Keratinocyte (primary cell): Measurements from ENCODE around the gene MAB21L2. TPM values are rescaled to one million over a fixed set of nuclear protein-coding genes. Genes with fewer than 3 reads are reported as not detected.

Source experiments
- DNase-seq: peaks from one replicate; pipeline ENCODE4 v3.0.0-alpha.2; 2011; ENCODE audit warnings: low read depth, missing footprints, low spot score
- FAIRE-seq: peaks from 2 replicates; lab custom pipeline; 2011; peaks lifted over from hg19 to GRCh38; lab: Jason Lieb, UNC
- H2AFZ ChIP-seq: 2 replicates; pipeline ENCODE4 v1.6.0; 2012; ENCODE audit warnings: low read length, control low read depth, inconsistent platforms; ENCODE audit not compliant: control insufficient read depth
- H3K27ac ChIP-seq: 2 replicates; pipeline ENCODE4 v1.5.1; 2011; ENCODE audit warnings: low read length; ENCODE audit not compliant: control insufficient read depth, insufficient read depth
- H3K27me3 ChIP-seq: 3 replicates; pipeline ENCODE4 v1.6.0; 2011; ENCODE audit warnings: low read length; ENCODE audit not compliant: control insufficient read depth, insufficient read depth; ENCODE audit errors: extremely low read depth
- H3K36me3 ChIP-seq, 2 experiments: 2 replicates in 1 of 2; 3 replicates in 1 of 2; pipeline ENCODE4 v1.5.1; 2011; ENCODE audit warnings: low read length in 2 of 2, mild to moderate bottlenecking in 1 of 2; ENCODE audit not compliant: control insufficient read depth in 2 of 2, insufficient read depth in 2 of 2; ENCODE audit errors: extremely low read depth in 1 of 2
- H3K4me1 ChIP-seq: 3 replicates; pipeline ENCODE4 v1.5.1; 2011; ENCODE audit warnings: low read length; ENCODE audit not compliant: control insufficient read depth, insufficient read depth; ENCODE audit errors: extremely low read depth
- H3K4me2 ChIP-seq: 3 replicates; pipeline ENCODE4 v1.6.0; 2011; ENCODE audit warnings: low read depth, low read length; ENCODE audit not compliant: control insufficient read depth, insufficient read depth; ENCODE audit errors: extremely low read depth
- H3K4me3 ChIP-seq, 3 experiments: fragments of 200-600 bp in 1 of 3; sonication (generic) in 1 of 3; 2 replicates in 2 of 3; 3 replicates in 1 of 3; pipeline ENCODE4 v1.5.1; 2011 to 2016; ENCODE audit warnings: low read length in 3 of 3, mild to moderate bottlenecking in 3 of 3, control low read depth in 2 of 3, inconsistent platforms in 1 of 3, low read depth in 1 of 3, mixed read lengths in 1 of 3, mixed run types in 1 of 3, moderate library complexity in 1 of 3; ENCODE audit not compliant: control insufficient read depth in 2 of 3, insufficient read depth in 2 of 3; ENCODE audit errors: extremely low read depth in 1 of 3
- H3K79me2 ChIP-seq: 2 replicates; pipeline ENCODE4 v1.6.0; 2012; ENCODE audit warnings: low read length; ENCODE audit not compliant: control insufficient read depth, insufficient read depth
- H3K9ac ChIP-seq: 3 replicates; pipeline ENCODE4 v1.6.0; 2011; ENCODE audit warnings: low read length; ENCODE audit not compliant: control insufficient read depth, insufficient read depth; ENCODE audit errors: extremely low read depth
- H3K9me1 ChIP-seq: 3 replicates; pipeline ENCODE4 v1.6.0; 2011; ENCODE audit warnings: low read length; ENCODE audit not compliant: control insufficient read depth, insufficient read depth; ENCODE audit errors: extremely low read depth
- H3K9me3 ChIP-seq: 2 replicates; pipeline ENCODE4 v1.5.1; 2012; ENCODE audit warnings: low read depth, low read length; ENCODE audit not compliant: control insufficient read depth
- H4K20me1 ChIP-seq: 3 replicates; pipeline ENCODE4 v1.6.0; 2011; ENCODE audit warnings: low read length; ENCODE audit not compliant: control insufficient read depth, insufficient read depth; ENCODE audit errors: extremely low read depth
- CTCF ChIP-seq, 3 experiments: IDR thresholded peaks in 1 of 3; conservative IDR thresholded peaks in 1 of 3; optimal IDR thresholded peaks in 1 of 3; 2 replicates in 2 of 3; 3 replicates in 1 of 3; pipeline versions ENCODE3 to v1.5.1; 2011; ENCODE audit warnings: low read length in 3 of 3, mild to moderate bottlenecking in 3 of 3, moderate library complexity in 2 of 3, control low read depth in 1 of 3, inconsistent platforms in 1 of 3; ENCODE audit not compliant: insufficient read depth in 2 of 3; ENCODE audit errors: extremely low read depth in 1 of 3
- EZH2 ChIP-seq: IDR thresholded peaks from one replicate; pipeline ENCODE4 v1.6.1; 2012; ENCODE audit warnings: inconsistent platforms, mild to moderate bottlenecking, low read length, moderate library complexity
- dilution Hi-C: fragments of 300-500 bp; cut with MboI; formaldehyde crosslinking; loops from one replicate; pipeline ENCODE4 v1.7.0; 2020; ENCODE audit warnings: low sequenced_read_pairs; ENCODE audit not compliant: extremely low pct_ligation_motif_present
- polyA plus RNA-seq, 5 experiments: library from polyadenylated mRNA; depleted of rRNA in 3 of 5; stranded (reverse) in 3 of 5; stranded (forward) in 1 of 5; unstranded in 1 of 5; fragments of >200 nt; gene quantifications; 1 replicate in 1 of 5; 2 replicates in 3 of 5; 3 replicates in 1 of 5; pipeline versions ENCODE4 v1.2.1 to v1.2.3, GENCODE V29; 2011 to 2012; ENCODE audit warnings: missing spikeins in 2 of 5, low read depth in 1 of 5, low replicate concordance in 1 of 5

The MAB21L2 gene
- polyA plus RNA-seq, 1 donor (not counting 4 experiments of a cell fraction or from before 2014, with no cell fraction given): not detected

GRCh38 chr4:150540959-150541360 lies 41.0 kb upstream of the MAB21L2 start:
- H3K9me1 ChIP-seq: no peaks in the 10 kb centered on the region
- H3K9me3 ChIP-seq: no peaks in the 10 kb centered on the region
- no peak for TF ChIP-seq EZH2
- TF ChIP-seq CTCF (optimal IDR thresholded peaks at IDR 0.05 in 1 of 3, IDR thresholded peaks at IDR 0.05 in 1 of 3, conservative IDR thresholded peaks at IDR 0.05 in 1 of 3; ENCODE audit: extremely low read depth in 1 of 3, insufficient read depth in 2 of 3, low read length in 3 of 3): no peak
- H3K36me3 ChIP-seq: no peaks in the 10 kb centered on the region
- no peak overlapping the region for H3K4me3 ChIP-seq
- no peaks in the 10 kb centered on the region for H3K4me1 ChIP-seq
- no peak for FAIRE-seq
- no peaks in the 10 kb centered on the region for H4K20me1 ChIP-seq
- no peak overlapping the region for H3K27ac ChIP-seq
- no peaks in the 10 kb centered on the region for H3K27me3 ChIP-seq
- no peak overlapping the region for H3K9ac ChIP-seq
- no peak for DNase-seq
- no peak overlapping the region for H2AFZ ChIP-seq
- H3K79me2 ChIP-seq: no peaks in the 10 kb centered on the region
- dilution Hi-C loops: no loop called here
- H3K4me2 ChIP-seq: no peak overlapping the region

- dilution Hi-C loops: no loop called here
- no peak for FAIRE-seq
- Histone ChIP-seq H3K4me2 (no peak overlapping the region), H3K9ac (no peak overlapping the region), H4K20me1 (no peaks in the 10 kb centered on the region), H3K4me1 (no peaks in the 10 kb centered on the region), H3K27me3 (no peaks in the 10 kb centered on the region), H3K79me2 (no peaks in the 10 kb centered on the region), H3K9me1 (no peaks in the 10 kb centered on the region), H2AFZ (no peak overlapping the region), H3K4me3 (no peak overlapping the region), H3K27ac (no peak overlapping the region), H3K36me3 (no peaks in the 10 kb centered on the region), H3K9me3 (no peaks in the 10 kb centered on the region)
- DNase-seq: no peak
- TF ChIP-seq CTCF (optimal IDR thresholded peaks at IDR 0.05 in 1 of 3, IDR thresholded peaks at IDR 0.05 in 1 of 3, conservative IDR thresholded peaks at IDR 0.05 in 1 of 3; ENCODE audit: extremely low read depth in 1 of 3, insufficient read depth in 2 of 3, low read length in 3 of 3): no peak
- no peak for TF ChIP-seq EZH2
These were observed 40.3 kb upstream of the MAB21L2 start for GRCh38 chr4:150541681-150542080.
